Measurements from ENCODE around the gene PTPRT.

PTPRT gene

DNA sequence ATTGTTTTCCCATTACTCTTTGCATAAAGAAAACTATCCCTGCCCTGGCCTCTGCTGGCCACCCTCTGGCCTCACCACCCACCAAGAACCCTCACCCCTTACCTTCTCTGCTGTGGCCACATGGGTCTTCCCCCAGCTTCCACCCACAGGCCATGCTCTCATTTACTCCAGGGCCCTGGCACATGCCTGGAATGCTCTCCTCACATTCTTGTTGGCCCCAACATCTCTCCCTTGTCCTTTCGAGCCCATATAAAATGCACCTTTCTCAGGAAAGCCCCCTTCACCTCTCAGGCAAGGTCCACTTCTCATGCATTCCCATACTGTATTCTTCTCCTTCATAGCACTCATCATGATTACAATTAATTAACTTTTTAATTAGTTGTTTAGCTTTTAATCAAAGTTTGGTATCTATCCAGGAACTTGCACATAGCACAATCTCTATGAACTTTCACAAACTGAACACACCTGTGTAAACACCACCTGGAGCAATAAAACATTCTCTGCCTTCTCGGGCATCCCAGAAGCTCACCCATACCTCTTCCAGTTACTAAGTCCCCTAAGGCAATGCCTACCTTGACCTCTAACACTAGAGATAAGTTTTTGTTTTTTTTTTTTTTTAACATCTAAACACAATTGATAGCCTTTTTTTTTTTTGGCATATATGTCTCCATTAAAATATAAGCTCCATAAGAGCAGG is 617.2 kb downstream of the PTPRT start:
- Histone ChIP-seq H3K4me1 (no peaks in the 10 kb centered on the region), H3K27me3 (no peaks in the 10 kb centered on the region), H3K4me3 (no peak overlapping the region), H3K9me3 (peaks cover 0 to 8% (median 0%) of the 10 kb centered on the region in 3 donors), H3K27ac (no peak overlapping the region), H3K36me3 (no peaks in the 10 kb centered on the region)
- no peak for DNase-seq
- no peak for TF ChIP-seq CTCF (IDR thresholded peaks at IDR 0.05)
- intact Hi-C loops (cut with DNase I; ENCODE audit: low total_unique reads): no loop called here

DNA sequence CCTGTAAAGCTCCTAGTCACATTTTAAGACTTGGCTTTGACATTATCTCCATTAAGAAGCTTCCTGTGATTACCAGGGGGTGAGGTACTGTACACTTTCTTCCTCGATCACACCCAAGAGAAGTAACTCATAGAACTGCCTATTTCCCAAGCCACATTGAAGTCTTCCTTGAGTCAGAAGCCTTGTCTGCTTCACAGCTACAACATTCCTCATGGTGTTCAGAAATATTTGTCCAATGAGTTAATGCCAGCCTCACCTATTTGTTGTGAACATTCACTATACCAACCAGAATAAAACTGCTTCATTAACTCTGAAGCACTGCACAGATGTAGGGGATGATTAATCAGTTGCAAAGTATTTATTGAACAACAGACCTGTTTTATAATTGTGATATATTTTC is 622.3 kb downstream of the PTPRT start:
- intact Hi-C loops (cut with DNase I; ENCODE audit: low total_unique reads): no loop called here
- Histone ChIP-seq H3K9me3 (peaks cover 0 to 8% (median 0%) of the 10 kb centered on the region in 3 donors), H3K36me3 (no peaks in the 10 kb centered on the region), H3K27ac (no peak overlapping the region), H3K27me3 (no peaks in the 10 kb centered on the region), H3K4me3 (no peak overlapping the region), H3K4me1 (no peaks in the 10 kb centered on the region)
- DNase-seq: no peak
- no peak for TF ChIP-seq CTCF (IDR thresholded peaks at IDR 0.05)

GRCh38 chr20:42565235-42565995 is 624.3 kb downstream of the PTPRT start:
- H3K4me3 ChIP-seq: no peak overlapping the region
- H3K9me3 ChIP-seq: no peaks in the 10 kb centered on the region
- no peaks in the 10 kb centered on the region for H3K27me3 ChIP-seq
- no peak for TF ChIP-seq CTCF (IDR thresholded peaks at IDR 0.05)
- intact Hi-C loops (cut with DNase I; ENCODE audit: low total_unique reads): no loop called here
- H3K36me3 ChIP-seq: no peaks in the 10 kb centered on the region
- H3K27ac ChIP-seq: no peak overlapping the region
- no peak for DNase-seq
- H3K4me1 ChIP-seq: no peaks in the 10 kb centered on the region

GRCh38 chr20:42559665-42560064 is 630.0 kb downstream of the PTPRT start:
- intact Hi-C loops (cut with DNase I; ENCODE audit: low total_unique reads): no loop called here
- no peaks in the 10 kb centered on the region for H3K9me3 ChIP-seq
- no peak for TF ChIP-seq CTCF (IDR thresholded peaks at IDR 0.05)
- H3K4me1 ChIP-seq: no peaks in the 10 kb centered on the region
- no peak overlapping the region for H3K27ac ChIP-seq
- no peaks in the 10 kb centered on the region for H3K36me3 ChIP-seq
- DNase-seq: no peak
- no peaks in the 10 kb centered on the region for H3K27me3 ChIP-seq
- no peak overlapping the region for H3K4me3 ChIP-seq

DNA sequence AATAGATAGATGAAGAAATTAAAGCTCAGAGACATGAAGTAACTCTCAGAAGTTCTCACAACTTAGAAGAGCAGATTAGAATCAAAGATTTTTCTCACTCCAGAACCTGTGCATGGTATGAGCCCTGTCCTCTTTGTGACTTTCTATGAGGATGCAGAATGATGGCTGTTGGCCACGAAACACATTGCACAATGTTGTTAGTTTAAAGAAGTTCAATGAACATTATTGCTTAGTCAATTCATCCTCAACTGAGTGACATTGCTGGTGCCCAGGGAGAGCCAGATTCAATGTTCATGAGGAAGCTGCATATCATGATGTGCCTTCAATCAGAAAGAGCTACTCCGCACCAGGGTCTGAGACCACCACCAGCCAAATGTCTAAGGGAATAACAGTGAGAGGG is 633.1 kb downstream of the PTPRT start:
- Histone ChIP-seq H3K36me3 (no peaks in the 10 kb centered on the region), H3K27me3 (no peaks in the 10 kb centered on the region), H3K27ac (no peak overlapping the region), H3K9me3 (no peaks in the 10 kb centered on the region), H3K4me3 (no peak overlapping the region), H3K4me1 (no peaks in the 10 kb centered on the region)
- intact Hi-C loops (cut with DNase I; ENCODE audit: low total_unique reads): no loop called here
- DNase-seq: no peak
- no peak for TF ChIP-seq CTCF (IDR thresholded peaks at IDR 0.05)
